ENCODE data around the gene SEC62. TPM values are rescaled to one million over a fixed set of nuclear protein-coding genes. Genes with fewer than 3 reads are reported as not detected.

The SEC62 gene
- total and polyA plus RNA-seq, 9 of the 15 experiments (the other 6 are each of a cell fraction or from before 2014, with no cell fraction given) = 34.5 to 152 (median 51.8) TPM

DNA sequence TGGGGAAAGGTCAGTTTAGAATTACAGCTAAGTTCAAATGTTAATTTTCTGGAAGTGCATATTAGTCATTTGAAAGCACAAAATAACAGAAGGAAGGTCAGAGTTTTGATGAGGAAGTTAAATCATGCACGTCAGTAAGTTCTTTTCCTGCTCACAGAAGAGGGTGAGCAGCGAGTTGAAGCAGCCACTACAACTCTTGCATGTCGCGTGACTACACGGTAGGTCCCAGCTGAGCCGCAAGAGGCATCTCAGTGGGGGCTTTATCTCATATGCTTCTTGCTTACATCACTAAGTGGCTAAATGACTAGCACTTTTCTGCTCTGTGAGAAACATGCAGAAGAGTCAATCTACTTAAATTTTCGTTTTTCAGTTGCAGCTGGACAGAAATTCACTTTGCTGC is 21.3 kb upstream of the SEC62 start (continued):
- TF ChIP-seq, protein P1, sequence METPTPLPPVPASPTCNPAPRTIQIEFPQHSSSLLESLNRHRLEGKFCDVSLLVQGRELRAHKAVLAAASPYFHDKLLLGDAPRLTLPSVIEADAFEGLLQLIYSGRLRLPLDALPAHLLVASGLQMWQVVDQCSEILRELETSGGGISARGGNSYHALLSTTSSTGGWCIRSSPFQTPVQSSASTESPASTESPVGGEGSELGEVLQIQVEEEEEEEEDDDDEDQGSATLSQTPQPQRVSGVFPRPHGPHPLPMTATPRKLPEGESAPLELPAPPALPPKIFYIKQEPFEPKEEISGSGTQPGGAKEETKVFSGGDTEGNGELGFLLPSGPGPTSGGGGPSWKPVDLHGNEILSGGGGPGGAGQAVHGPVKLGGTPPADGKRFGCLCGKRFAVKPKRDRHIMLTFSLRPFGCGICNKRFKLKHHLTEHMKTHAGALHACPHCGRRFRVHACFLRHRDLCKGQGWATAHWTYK (CRISPR knock-in tag; IDR thresholded peaks at IDR 0.05) = no peak
- TF ChIP-seq PURB (CRISPR knock-in tag; IDR thresholded peaks at IDR 0.05; ENCODE audit: low read depth) = no peak
- no peak for TF ChIP-seq ZNF263 (CRISPR knock-in tag; IDR thresholded peaks at IDR 0.05; ENCODE audit: borderline replicate concordance)
- TF ChIP-seq ZBTB5 (IDR thresholded peaks at IDR 0.05) = no peak
- TF ChIP-seq MAX (CRISPR knock-in tag; IDR thresholded peaks at IDR 0.05) = no peak
- peak; percentile 56 for TF ChIP-seq DACH1 (IDR thresholded peaks at IDR 0.05; ENCODE audit: partially characterized antibody)
- TF ChIP-seq POLR2G (IDR thresholded peaks at IDR 0.05; ENCODE audit: low read depth, low read length) = no peak
- TF ChIP-seq MEF2D (tag; conservative IDR thresholded peaks at IDR 0.05; ENCODE audit: low read depth) = no peak
- TF ChIP-seq NBN (IDR thresholded peaks at IDR 0.05; ENCODE audit: low read depth) = no peak; the same call in 1 of the 2 replicates
- TF ChIP-seq PHF8 (IDR thresholded peaks at IDR 0.05; ENCODE audit: borderline replicate concordance, low read length) = no peak
- peak; percentile 29 to 44; a peak in 3 of 4 replicates for TF ChIP-seq NRF1 (conservative IDR thresholded peaks at IDR 0.05 in 1 of 2, IDR thresholded peaks at IDR 0.05 in 1 of 2)
- TF ChIP-seq, protein P2, sequence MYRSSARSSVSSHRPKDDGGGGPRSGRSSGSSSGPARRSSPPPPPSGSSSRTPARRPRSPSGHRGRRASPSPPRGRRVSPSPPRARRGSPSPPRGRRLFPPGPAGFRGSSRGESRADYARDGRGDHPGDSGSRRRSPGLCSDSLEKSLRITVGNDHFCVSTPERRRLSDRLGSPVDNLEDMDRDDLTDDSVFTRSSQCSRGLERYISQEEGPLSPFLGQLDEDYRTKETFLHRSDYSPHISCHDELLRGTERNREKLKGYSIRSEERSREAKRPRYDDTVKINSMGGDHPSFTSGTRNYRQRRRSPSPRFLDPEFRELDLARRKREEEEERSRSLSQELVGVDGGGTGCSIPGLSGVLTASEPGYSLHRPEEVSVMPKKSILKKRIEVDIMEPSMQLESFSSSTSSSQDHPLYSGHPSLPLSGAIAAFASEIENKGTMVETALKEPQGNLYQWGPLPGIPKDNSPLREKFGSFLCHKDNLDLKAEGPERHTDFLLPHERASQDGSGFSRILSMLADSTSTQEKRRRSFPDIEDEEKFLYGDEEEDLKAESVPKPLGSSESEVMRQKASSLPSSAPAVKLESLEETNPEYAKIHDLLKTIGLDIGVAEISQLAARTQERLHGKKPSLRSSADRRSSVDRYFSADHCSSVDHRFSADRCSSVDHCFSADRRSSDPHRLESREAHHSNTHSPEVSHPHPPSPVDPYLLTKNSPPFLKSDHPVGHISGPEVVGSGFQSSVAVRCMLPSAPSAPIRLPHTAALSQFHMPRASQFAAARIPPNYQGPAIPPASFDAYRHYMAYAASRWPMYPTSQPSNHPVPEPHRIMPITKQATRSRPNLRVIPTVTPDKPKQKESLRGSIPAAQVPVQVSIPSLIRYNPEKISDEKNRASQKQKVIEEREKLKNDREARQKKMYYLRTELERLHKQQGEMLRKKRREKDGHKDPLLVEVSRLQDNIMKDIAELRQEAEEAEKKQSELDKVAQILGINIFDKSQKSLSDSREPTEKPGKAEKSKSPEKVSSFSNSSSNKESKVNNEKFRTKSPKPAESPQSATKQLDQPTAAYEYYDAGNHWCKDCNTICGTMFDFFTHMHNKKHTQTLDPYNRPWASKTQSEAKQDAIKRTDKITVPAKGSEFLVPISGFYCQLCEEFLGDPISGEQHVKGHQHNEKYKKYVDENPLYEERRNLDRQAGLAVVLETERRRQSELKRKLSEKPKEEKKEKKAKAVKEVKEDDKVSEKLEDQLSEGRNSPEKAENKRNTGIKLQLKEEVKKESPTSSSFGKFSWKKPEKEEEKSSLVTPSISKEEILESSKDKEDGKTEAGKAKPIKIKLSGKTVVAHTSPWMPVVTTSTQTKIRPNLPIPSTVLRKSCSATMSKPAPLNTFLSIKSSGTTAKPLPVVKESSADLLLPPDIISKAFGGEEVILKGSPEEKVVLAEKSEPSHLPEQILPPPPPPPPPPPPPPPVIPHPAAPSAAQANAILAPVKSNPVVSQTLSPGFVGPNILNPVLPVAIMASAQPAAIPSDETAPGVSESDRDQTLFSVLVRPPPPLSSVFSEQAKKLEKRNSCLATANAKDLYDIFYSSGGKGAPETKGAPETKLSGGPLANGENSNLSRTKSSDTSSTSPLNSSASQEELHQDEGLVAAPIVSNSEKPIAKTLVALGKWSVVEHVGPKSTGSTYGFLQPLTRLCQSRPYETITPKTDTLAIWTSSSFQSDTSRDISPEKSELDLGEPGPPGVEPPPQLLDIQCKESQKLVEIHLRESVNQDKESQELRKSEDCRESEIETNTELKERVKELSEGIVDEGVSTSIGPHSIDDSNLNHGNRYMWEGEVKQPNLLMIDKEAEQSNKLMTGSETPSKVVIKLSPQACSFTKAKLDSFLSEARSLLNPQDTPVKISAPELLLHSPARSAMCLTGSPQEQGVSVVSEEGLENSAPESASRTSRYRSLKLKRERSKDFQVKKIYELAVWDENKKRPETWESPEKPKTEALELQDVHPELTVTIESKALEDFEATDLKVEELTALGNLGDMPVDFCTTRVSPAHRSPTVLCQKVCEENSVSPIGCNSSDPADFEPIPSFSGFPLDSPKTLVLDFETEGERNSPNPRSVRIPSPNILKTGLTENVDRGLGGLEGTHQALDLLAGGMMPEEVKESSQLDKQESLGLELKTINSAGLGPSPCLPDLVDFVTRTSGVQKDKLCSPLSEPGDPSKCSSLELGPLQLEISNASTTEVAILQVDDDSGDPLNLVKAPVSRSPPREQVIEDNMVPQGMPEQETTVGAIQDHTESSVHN (IDR thresholded peaks at IDR 0.05; ENCODE audit: borderline replicate concordance in 1 of 2, low read depth in 1 of 2) = peak in 1 of 2 experiments; percentile 96; a peak in 2 of 4 replicates
- TF ChIP-seq HNRNPK (IDR thresholded peaks at IDR 0.05; ENCODE audit: low read depth, low read length, poor library complexity, severe bottlenecking) = no peak
- TF ChIP-seq MITF (IDR thresholded peaks at IDR 0.05) = peak; percentile 89
- TF ChIP-seq TBL1XR1 (IDR thresholded peaks at IDR 0.05; ENCODE audit: low read length in 2 of 2) = no peak
